Measurements from ENCODE around the gene GNAQ. TPM values are rescaled to one million over a fixed set of nuclear protein-coding genes. Genes with fewer than 3 reads are reported as not detected.
"Not testable (repeated sequence)": the region's sequence is repeated elsewhere in the genome, so short reads cannot be mapped to it uniquely, and the experiment has no call there.

The GNAQ gene
- total RNA-seq, 1 experiment from 2014 or later: 55.5 TPM

DNA sequence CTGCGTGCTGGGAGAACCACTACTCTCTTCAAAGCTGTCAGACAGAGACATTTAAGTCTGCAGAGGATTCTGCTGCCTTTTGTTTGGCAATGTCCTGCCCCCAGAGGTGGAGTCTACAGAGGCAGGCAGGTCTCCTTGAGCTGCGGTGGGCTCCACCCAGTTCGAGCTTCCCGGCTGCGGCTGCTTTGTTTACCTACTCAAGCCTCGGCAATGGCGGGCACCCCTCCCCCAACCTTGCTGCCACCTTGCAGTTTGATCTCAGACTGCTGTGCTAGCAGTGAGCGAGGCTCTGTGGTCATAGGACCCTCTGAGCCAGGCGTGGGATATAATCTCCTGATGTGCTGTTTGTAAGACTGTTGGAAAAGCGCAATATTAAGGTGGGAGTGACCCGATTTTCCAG, 343.9 kb downstream of the GNAQ start:
- H3K4me1 Mint-ChIP-seq; ATAC-seq; H3K27ac Mint-ChIP-seq; POLR2A ChIA-PET; DNase-seq (ENCODE audit: low spot score); H3K27me3 Mint-ChIP-seq (ENCODE audit: low read depth); H3K4me3 Mint-ChIP-seq: not testable (repeated sequence)
- CTCF ChIA-PET: interaction anchor here (0.9 to 1.3 kb wide), 2 partner anchors 64 to 231 kb away, joined by 3 to 4 read pairs; no protein-coding TSS in a partner anchor
- Mint-ChIP-seq H3K9me3 (peaks cover 63% of the 10 kb centered on the region), H3K36me3 (peaks cover 42% of the 10 kb centered on the region)

DNA sequence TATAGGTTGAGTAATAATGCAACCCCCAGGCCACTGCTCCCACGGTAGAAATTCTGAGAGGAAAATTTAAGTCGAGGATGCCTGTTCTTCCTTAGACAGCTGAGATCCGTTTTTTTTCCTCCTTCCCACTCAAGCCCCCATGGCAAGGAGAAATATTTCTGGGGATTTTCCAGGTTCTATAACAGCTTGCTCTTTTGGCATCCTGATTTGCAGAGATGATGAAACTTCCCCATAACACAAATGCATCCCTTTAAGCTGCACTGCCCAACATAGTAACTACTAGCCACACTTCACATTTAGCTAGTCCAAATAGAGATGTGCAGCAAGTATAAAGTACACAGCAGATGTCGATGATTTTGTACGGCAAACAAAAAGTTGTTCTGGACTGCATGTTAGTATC, 351.0 kb downstream of the GNAQ start:
- ChIA-PET CTCF (interaction anchor here (0.5 kb wide), 2 partner anchors 252 to 323 kb away, joined by 4 read pairs; no protein-coding TSS in a partner anchor), POLR2A (no interaction called here)
- Mint-ChIP-seq H3K36me3 (peaks cover 21% of the 10 kb centered on the region), H3K27me3 (ENCODE audit: low read depth) (no peaks in the 10 kb centered on the region), H3K9me3 (peaks cover 23% of the 10 kb centered on the region), H3K4me3 (no peak overlapping the region), H3K4me1 (no peaks in the 10 kb centered on the region), H3K27ac (no peak overlapping the region)
- no peak for DNase-seq (ENCODE audit: low spot score)
- TF ChIP-seq, protein P1, sequence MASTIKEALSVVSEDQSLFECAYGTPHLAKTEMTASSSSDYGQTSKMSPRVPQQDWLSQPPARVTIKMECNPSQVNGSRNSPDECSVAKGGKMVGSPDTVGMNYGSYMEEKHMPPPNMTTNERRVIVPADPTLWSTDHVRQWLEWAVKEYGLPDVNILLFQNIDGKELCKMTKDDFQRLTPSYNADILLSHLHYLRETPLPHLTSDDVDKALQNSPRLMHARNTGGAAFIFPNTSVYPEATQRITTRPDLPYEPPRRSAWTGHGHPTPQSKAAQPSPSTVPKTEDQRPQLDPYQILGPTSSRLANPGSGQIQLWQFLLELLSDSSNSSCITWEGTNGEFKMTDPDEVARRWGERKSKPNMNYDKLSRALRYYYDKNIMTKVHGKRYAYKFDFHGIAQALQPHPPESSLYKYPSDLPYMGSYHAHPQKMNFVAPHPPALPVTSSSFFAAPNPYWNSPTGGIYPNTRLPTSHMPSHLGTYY (CRISPR knock-in tag; IDR thresholded peaks at IDR 0.05): no peak
- no peak for TF ChIP-seq ZBTB21 (CRISPR knock-in tag; IDR thresholded peaks at IDR 0.05; ENCODE audit: borderline replicate concordance)
- TF ChIP-seq TP53 (CRISPR knock-in tag; IDR thresholded peaks at IDR 0.05): no peak
- no peak for TF ChIP-seq ZNF232 (CRISPR knock-in tag; IDR thresholded peaks at IDR 0.05)
- TF ChIP-seq, protein P2, sequence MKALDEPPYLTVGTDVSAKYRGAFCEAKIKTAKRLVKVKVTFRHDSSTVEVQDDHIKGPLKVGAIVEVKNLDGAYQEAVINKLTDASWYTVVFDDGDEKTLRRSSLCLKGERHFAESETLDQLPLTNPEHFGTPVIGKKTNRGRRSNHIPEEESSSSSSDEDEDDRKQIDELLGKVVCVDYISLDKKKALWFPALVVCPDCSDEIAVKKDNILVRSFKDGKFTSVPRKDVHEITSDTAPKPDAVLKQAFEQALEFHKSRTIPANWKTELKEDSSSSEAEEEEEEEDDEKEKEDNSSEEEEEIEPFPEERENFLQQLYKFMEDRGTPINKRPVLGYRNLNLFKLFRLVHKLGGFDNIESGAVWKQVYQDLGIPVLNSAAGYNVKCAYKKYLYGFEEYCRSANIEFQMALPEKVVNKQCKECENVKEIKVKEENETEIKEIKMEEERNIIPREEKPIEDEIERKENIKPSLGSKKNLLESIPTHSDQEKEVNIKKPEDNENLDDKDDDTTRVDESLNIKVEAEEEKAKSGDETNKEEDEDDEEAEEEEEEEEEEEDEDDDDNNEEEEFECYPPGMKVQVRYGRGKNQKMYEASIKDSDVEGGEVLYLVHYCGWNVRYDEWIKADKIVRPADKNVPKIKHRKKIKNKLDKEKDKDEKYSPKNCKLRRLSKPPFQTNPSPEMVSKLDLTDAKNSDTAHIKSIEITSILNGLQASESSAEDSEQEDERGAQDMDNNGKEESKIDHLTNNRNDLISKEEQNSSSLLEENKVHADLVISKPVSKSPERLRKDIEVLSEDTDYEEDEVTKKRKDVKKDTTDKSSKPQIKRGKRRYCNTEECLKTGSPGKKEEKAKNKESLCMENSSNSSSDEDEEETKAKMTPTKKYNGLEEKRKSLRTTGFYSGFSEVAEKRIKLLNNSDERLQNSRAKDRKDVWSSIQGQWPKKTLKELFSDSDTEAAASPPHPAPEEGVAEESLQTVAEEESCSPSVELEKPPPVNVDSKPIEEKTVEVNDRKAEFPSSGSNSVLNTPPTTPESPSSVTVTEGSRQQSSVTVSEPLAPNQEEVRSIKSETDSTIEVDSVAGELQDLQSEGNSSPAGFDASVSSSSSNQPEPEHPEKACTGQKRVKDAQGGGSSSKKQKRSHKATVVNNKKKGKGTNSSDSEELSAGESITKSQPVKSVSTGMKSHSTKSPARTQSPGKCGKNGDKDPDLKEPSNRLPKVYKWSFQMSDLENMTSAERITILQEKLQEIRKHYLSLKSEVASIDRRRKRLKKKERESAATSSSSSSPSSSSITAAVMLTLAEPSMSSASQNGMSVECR (CRISPR knock-in tag; IDR thresholded peaks at IDR 0.05; ENCODE audit: borderline replicate concordance): no peak
- TF ChIP-seq ATF1 (CRISPR knock-in tag; IDR thresholded peaks at IDR 0.05): no peak
- TF ChIP-seq, protein P3, sequence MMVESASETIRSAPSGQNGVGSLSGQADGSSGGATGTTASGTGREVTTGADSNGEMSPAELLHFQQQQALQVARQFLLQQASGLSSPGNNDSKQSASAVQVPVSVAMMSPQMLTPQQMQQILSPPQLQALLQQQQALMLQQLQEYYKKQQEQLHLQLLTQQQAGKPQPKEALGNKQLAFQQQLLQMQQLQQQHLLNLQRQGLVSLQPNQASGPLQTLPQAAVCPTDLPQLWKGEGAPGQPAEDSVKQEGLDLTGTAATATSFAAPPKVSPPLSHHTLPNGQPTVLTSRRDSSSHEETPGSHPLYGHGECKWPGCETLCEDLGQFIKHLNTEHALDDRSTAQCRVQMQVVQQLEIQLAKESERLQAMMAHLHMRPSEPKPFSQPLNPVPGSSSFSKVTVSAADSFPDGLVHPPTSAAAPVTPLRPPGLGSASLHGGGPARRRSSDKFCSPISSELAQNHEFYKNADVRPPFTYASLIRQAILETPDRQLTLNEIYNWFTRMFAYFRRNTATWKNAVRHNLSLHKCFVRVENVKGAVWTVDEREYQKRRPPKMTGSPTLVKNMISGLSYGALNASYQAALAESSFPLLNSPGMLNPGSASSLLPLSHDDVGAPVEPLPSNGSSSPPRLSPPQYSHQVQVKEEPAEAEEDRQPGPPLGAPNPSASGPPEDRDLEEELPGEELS (CRISPR knock-in tag; IDR thresholded peaks at IDR 0.05): no peak
- no peak for TF ChIP-seq SP1 (CRISPR knock-in tag; conservative IDR thresholded peaks at IDR 0.05)
- TF ChIP-seq, protein P4, sequence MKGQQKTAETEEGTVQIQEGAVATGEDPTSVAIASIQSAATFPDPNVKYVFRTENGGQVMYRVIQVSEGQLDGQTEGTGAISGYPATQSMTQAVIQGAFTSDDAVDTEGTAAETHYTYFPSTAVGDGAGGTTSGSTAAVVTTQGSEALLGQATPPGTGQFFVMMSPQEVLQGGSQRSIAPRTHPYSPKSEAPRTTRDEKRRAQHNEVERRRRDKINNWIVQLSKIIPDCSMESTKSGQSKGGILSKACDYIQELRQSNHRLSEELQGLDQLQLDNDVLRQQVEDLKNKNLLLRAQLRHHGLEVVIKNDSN (CRISPR knock-in tag; IDR thresholded peaks at IDR 0.05): no peak
- no peak for TF ChIP-seq MYBL2 (CRISPR knock-in tag; IDR thresholded peaks at IDR 0.05)
- TF ChIP-seq TCF7 (CRISPR knock-in tag; IDR thresholded peaks at IDR 0.05; ENCODE audit: low read depth): no peak
- TF ChIP-seq, protein P5, sequence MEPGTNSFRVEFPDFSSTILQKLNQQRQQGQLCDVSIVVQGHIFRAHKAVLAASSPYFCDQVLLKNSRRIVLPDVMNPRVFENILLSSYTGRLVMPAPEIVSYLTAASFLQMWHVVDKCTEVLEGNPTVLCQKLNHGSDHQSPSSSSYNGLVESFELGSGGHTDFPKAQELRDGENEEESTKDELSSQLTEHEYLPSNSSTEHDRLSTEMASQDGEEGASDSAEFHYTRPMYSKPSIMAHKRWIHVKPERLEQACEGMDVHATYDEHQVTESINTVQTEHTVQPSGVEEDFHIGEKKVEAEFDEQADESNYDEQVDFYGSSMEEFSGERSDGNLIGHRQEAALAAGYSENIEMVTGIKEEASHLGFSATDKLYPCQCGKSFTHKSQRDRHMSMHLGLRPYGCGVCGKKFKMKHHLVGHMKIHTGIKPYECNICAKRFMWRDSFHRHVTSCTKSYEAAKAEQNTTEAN (CRISPR knock-in tag; IDR thresholded peaks at IDR 0.05): no peak
- TF ChIP-seq, protein P6, sequence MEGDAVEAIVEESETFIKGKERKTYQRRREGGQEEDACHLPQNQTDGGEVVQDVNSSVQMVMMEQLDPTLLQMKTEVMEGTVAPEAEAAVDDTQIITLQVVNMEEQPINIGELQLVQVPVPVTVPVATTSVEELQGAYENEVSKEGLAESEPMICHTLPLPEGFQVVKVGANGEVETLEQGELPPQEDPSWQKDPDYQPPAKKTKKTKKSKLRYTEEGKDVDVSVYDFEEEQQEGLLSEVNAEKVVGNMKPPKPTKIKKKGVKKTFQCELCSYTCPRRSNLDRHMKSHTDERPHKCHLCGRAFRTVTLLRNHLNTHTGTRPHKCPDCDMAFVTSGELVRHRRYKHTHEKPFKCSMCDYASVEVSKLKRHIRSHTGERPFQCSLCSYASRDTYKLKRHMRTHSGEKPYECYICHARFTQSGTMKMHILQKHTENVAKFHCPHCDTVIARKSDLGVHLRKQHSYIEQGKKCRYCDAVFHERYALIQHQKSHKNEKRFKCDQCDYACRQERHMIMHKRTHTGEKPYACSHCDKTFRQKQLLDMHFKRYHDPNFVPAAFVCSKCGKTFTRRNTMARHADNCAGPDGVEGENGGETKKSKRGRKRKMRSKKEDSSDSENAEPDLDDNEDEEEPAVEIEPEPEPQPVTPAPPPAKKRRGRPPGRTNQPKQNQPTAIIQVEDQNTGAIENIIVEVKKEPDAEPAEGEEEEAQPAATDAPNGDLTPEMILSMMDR (IDR thresholded peaks at IDR 0.05): no peak
- TF ChIP-seq, protein P7, sequence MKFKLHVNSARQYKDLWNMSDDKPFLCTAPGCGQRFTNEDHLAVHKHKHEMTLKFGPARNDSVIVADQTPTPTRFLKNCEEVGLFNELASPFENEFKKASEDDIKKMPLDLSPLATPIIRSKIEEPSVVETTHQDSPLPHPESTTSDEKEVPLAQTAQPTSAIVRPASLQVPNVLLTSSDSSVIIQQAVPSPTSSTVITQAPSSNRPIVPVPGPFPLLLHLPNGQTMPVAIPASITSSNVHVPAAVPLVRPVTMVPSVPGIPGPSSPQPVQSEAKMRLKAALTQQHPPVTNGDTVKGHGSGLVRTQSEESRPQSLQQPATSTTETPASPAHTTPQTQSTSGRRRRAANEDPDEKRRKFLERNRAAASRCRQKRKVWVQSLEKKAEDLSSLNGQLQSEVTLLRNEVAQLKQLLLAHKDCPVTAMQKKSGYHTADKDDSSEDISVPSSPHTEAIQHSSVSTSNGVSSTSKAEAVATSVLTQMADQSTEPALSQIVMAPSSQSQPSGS (CRISPR knock-in tag; IDR thresholded peaks at IDR 0.05; ENCODE audit: borderline replicate concordance, low read depth): no peak
- no peak for TF ChIP-seq SMAD4 (CRISPR knock-in tag; IDR thresholded peaks at IDR 0.05)
- no peak for TF ChIP-seq SOX15 (CRISPR knock-in tag; IDR thresholded peaks at IDR 0.05)
- TF ChIP-seq, protein P8, sequence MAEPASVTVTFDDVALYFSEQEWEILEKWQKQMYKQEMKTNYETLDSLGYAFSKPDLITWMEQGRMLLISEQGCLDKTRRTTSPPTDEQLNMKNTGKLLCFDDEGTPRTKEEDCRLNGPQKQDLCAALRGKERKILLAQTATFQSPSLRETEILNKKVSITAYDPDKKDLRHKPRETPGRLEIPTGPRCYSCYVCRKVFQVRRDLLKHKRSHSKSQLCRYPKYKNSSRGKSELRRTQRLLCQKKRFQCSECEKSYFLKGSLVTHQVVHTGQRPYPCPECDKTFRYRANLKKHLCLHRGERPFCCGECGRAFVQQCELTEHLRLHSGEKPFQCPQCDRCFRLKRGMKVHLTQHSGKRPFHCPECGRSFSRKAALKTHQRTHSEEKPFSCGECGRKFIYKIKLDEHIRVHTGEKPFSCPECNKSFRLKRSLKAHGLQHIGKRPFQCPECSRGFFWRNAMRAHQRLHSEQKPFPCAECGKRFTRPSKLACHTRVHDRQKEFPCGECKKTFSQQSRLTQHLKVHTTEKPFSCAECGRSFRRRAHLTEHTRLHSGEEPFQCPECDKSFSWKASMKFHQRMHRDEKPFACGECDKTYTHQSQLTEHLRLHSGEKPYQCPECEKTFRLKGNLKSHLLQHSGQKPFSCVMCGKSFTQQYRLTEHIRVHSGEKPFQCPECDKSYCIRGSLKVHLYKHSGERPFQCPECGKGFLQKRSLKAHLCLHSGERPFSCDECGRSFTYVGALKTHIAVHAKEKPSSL (CRISPR knock-in tag; conservative IDR thresholded peaks at IDR 0.05): no peak
- no peak for TF ChIP-seq NFE2L1 (CRISPR knock-in tag; IDR thresholded peaks at IDR 0.05)
- no peak for TF ChIP-seq ZNF263 (CRISPR knock-in tag; IDR thresholded peaks at IDR 0.05; ENCODE audit: low read depth)
- ATAC-seq: no peak

Data from WTC11 (cell line).